ENCODE measurements around the gene SAP30L. TPM values are rescaled to one million over a fixed set of nuclear protein-coding genes. Genes with fewer than 3 reads are reported as not detected.

SAP30L gene
- polyA plus RNA-seq, 1 donor (not counting 4 experiments of a cell fraction or from before 2014, with no cell fraction given) = 42.1 TPM

GRCh38 chr5:154455585-154455984, 9.8 kb downstream of the SAP30L start:
- FAIRE-seq (no peak), DNase-seq (ENCODE audit: low read depth, low spot score) (no peak)
- Histone ChIP-seq H3K9ac (ENCODE audit: control insufficient read depth, extremely low read depth, insufficient read depth, low read length) (no peak overlapping the region), H3K4me2 (ENCODE audit: control insufficient read depth, extremely low read depth, insufficient read depth, low read depth, low read length) (no peak overlapping the region), H3K9me1 (ENCODE audit: control insufficient read depth, extremely low read depth, insufficient read depth, low read length) (no peaks in the 10 kb centered on the region), H3K9me3 (ENCODE audit: control insufficient read depth, low read depth, low read length) (no peaks in the 10 kb centered on the region), H4K20me1 (ENCODE audit: control insufficient read depth, extremely low read depth, insufficient read depth, low read length) (no peaks in the 10 kb centered on the region), H3K79me2 (ENCODE audit: control insufficient read depth, insufficient read depth, low read length) (peaks cover 1% of the 10 kb centered on the region), H3K4me1 (ENCODE audit: control insufficient read depth, extremely low read depth, insufficient read depth, low read length) (no peaks in the 10 kb centered on the region), H3K27me3 (ENCODE audit: control insufficient read depth, extremely low read depth, insufficient read depth, low read length) (no peaks in the 10 kb centered on the region), H3K4me3 (ENCODE audit: control insufficient read depth in 2 of 3, extremely low read depth in 1 of 3, insufficient read depth in 2 of 3, low read depth in 1 of 3, low read length in 3 of 3) (no peak overlapping the region), H3K27ac (ENCODE audit: control insufficient read depth, insufficient read depth, low read length) (no peak overlapping the region), H2AFZ (ENCODE audit: control insufficient read depth, low read length) (no peak overlapping the region), H3K36me3 (ENCODE audit: control insufficient read depth in 2 of 2, extremely low read depth in 1 of 2, insufficient read depth in 2 of 2, low read length in 2 of 2) (peaks cover 22 to 26% of the 10 kb centered on the region in 2 experiments)
- TF ChIP-seq CTCF (optimal IDR thresholded peaks at IDR 0.05 in 1 of 3, IDR thresholded peaks at IDR 0.05 in 1 of 3, conservative IDR thresholded peaks at IDR 0.05 in 1 of 3; ENCODE audit: extremely low read depth in 1 of 3, insufficient read depth in 2 of 3, low read length in 3 of 3) (no peak), EZH2 (IDR thresholded peaks at IDR 0.05; ENCODE audit: low read length) (no peak)
- dilution Hi-C loops (cut with MboI; ENCODE audit: extremely low pct_ligation_motif_present, low sequenced_read_pairs) = no loop called here

GRCh38 chr5:154456540-154456939, 10.7 kb downstream of the SAP30L start:
- H3K4me2 ChIP-seq (ENCODE audit: control insufficient read depth, extremely low read depth, insufficient read depth, low read depth, low read length) = no peak overlapping the region
- dilution Hi-C loops (cut with MboI; ENCODE audit: extremely low pct_ligation_motif_present, low sequenced_read_pairs) = no loop called here
- H3K27me3 ChIP-seq (ENCODE audit: control insufficient read depth, extremely low read depth, insufficient read depth, low read length) = no peaks in the 10 kb centered on the region
- H3K4me1 ChIP-seq (ENCODE audit: control insufficient read depth, extremely low read depth, insufficient read depth, low read length) = no peaks in the 10 kb centered on the region
- H4K20me1 ChIP-seq (ENCODE audit: control insufficient read depth, extremely low read depth, insufficient read depth, low read length) = no peaks in the 10 kb centered on the region
- no peaks in the 10 kb centered on the region for H3K79me2 ChIP-seq (ENCODE audit: control insufficient read depth, insufficient read depth, low read length)
- no peak overlapping the region for H2AFZ ChIP-seq (ENCODE audit: control insufficient read depth, low read length)
- FAIRE-seq (no peak), DNase-seq (ENCODE audit: low read depth, low spot score) (no peak)
- no peak overlapping the region for H3K27ac ChIP-seq (ENCODE audit: control insufficient read depth, insufficient read depth, low read length)
- no peak overlapping the region for H3K4me3 ChIP-seq (ENCODE audit: control insufficient read depth in 2 of 3, extremely low read depth in 1 of 3, insufficient read depth in 2 of 3, low read depth in 1 of 3, low read length in 3 of 3)
- no peaks in the 10 kb centered on the region for H3K9me1 ChIP-seq (ENCODE audit: control insufficient read depth, extremely low read depth, insufficient read depth, low read length)
- H3K9me3 ChIP-seq (ENCODE audit: control insufficient read depth, low read depth, low read length) = no peaks in the 10 kb centered on the region
- peaks cover 22 to 26% of the 10 kb centered on the region in 2 experiments for H3K36me3 ChIP-seq (ENCODE audit: control insufficient read depth in 2 of 2, extremely low read depth in 1 of 2, insufficient read depth in 2 of 2, low read length in 2 of 2)
- no peak overlapping the region for H3K9ac ChIP-seq (ENCODE audit: control insufficient read depth, extremely low read depth, insufficient read depth, low read length)
- TF ChIP-seq CTCF (optimal IDR thresholded peaks at IDR 0.05 in 1 of 3, IDR thresholded peaks at IDR 0.05 in 1 of 3, conservative IDR thresholded peaks at IDR 0.05 in 1 of 3; ENCODE audit: extremely low read depth in 1 of 3, insufficient read depth in 2 of 3, low read length in 3 of 3) (no peak), EZH2 (IDR thresholded peaks at IDR 0.05; ENCODE audit: low read length) (no peak)

All from keratinocyte (primary cell).